Stomach (tissue), 4 donors: ENCODE results near the gene DNAJC10.

Source experiments
- POLR2A ChIP-seq, 4 donors: fragments of 450-650 bp; IDR thresholded peaks; one replicate each; pipeline ENCODE4 v1.6.1; 2016; ENCODE audit warnings: antibody characterized with exemption in 4 of 4, control low read depth in 2 of 4, mild to moderate bottlenecking in 1 of 4, moderate library complexity in 1 of 4
- TF ChIP-seq, protein P1 (sequence below), 7 experiments: fragments of 450-650 bp in 4 of 7; fragments of 200-600 bp in 3 of 7; sonication (generic) in 3 of 7; IDR thresholded peaks; one replicate each; pipeline ENCODE4 v1.5.1; 2016 to 2019; ENCODE audit warnings: antibody characterized with exemption in 7 of 7, control low read depth in 2 of 7, mild to moderate bottlenecking in 1 of 7

GRCh38 chr2:182804128-182804527, 88.1 kb downstream of the DNAJC10 start:
- TF ChIP-seq, protein P1, sequence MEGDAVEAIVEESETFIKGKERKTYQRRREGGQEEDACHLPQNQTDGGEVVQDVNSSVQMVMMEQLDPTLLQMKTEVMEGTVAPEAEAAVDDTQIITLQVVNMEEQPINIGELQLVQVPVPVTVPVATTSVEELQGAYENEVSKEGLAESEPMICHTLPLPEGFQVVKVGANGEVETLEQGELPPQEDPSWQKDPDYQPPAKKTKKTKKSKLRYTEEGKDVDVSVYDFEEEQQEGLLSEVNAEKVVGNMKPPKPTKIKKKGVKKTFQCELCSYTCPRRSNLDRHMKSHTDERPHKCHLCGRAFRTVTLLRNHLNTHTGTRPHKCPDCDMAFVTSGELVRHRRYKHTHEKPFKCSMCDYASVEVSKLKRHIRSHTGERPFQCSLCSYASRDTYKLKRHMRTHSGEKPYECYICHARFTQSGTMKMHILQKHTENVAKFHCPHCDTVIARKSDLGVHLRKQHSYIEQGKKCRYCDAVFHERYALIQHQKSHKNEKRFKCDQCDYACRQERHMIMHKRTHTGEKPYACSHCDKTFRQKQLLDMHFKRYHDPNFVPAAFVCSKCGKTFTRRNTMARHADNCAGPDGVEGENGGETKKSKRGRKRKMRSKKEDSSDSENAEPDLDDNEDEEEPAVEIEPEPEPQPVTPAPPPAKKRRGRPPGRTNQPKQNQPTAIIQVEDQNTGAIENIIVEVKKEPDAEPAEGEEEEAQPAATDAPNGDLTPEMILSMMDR (IDR thresholded peaks at IDR 0.05) = no peak
- no peak for TF ChIP-seq POLR2A (IDR thresholded peaks at IDR 0.05)
